H9 (cell line): ENCODE results near the gene ITLN1. TPM values are rescaled to one million over a fixed set of nuclear protein-coding genes. Genes with fewer than 3 reads are reported as not detected.

Experiments
- DNase-seq: peaks from one replicate; pipeline ENCODE4 v3.0.0-alpha.2; 2017
- H2AFZ ChIP-seq: one replicate; pipeline ENCODE4 v1.6.1; 2013; ENCODE audit warnings: mild to moderate bottlenecking, low read length, control low read depth, moderate library complexity
- H2AK5ac ChIP-seq: 2 replicates; pipeline ENCODE4 v1.6.1; 2013; ENCODE audit warnings: low read length, control low read depth, mixed read lengths; ENCODE audit not compliant: insufficient read length
- H2BK120ac ChIP-seq: one replicate; pipeline ENCODE4 v1.6.1; 2013; ENCODE audit warnings: low read depth, mild to moderate bottlenecking, low read length, control low read depth, inconsistent platforms; ENCODE audit not compliant: poor library complexity, severe bottlenecking
- H2BK12ac ChIP-seq: 2 replicates; pipeline ENCODE4 v1.6.1; 2013; ENCODE audit warnings: low read length, control low read depth, mixed read lengths, low read depth; ENCODE audit not compliant: insufficient read length
- H2BK15ac ChIP-seq: 2 replicates; pipeline ENCODE4 v1.6.1; 2013; ENCODE audit warnings: low read depth, low read length, control low read depth
- H2BK20ac ChIP-seq: one replicate; pipeline ENCODE4 v1.6.1; 2013; ENCODE audit warnings: low read depth, mild to moderate bottlenecking, low read length, control low read depth, inconsistent platforms; ENCODE audit not compliant: poor library complexity, severe bottlenecking
- H2BK5ac ChIP-seq: 2 replicates; pipeline ENCODE4 v1.6.1; 2013; ENCODE audit warnings: low read length, control low read depth, mixed read lengths; ENCODE audit not compliant: insufficient read length
- H3K14ac ChIP-seq: 2 replicates; pipeline ENCODE4 v1.6.1; 2013; ENCODE audit warnings: low read length, control low read depth; ENCODE audit not compliant: insufficient read depth
- H3K18ac ChIP-seq: 2 replicates; pipeline ENCODE4 v1.6.1; 2013; ENCODE audit warnings: low read depth, mild to moderate bottlenecking, mixed read lengths, low read length, control low read depth; ENCODE audit not compliant: insufficient read length
- H3K23ac ChIP-seq: 2 replicates; pipeline ENCODE4 v1.6.1; 2013; ENCODE audit warnings: low read length, control low read depth, mixed read lengths, low read depth; ENCODE audit not compliant: insufficient read length
- H3K23me2 ChIP-seq: 2 replicates; pipeline ENCODE4 v1.6.1; 2013; ENCODE audit warnings: low read depth, mild to moderate bottlenecking, mixed read lengths, low read length, control low read depth; ENCODE audit not compliant: insufficient read length, poor library complexity, severe bottlenecking
- H3K27ac ChIP-seq: 2 replicates; pipeline ENCODE4 v1.5.1; 2013; ENCODE audit warnings: low read length, control low read depth, mixed read lengths, low read depth; ENCODE audit not compliant: insufficient read length
- H3K27me3 ChIP-seq: 2 replicates; pipeline ENCODE4 v1.6.1; 2013; ENCODE audit warnings: low read length, control low read depth, inconsistent platforms; ENCODE audit not compliant: insufficient read depth
- H3K4ac ChIP-seq: 2 replicates; pipeline ENCODE4 v1.6.1; 2013; ENCODE audit warnings: low read depth, mild to moderate bottlenecking, control low read depth, inconsistent platforms, low read length, moderate library complexity
- H3K4me1 ChIP-seq: 2 replicates; pipeline ENCODE4 v1.6.1; 2013; ENCODE audit warnings: low read length, control low read depth, inconsistent platforms; ENCODE audit not compliant: insufficient read depth
- H3K4me2 ChIP-seq: 2 replicates; pipeline ENCODE4 v1.6.1; 2013; ENCODE audit warnings: low read length, control low read depth, mixed read lengths; ENCODE audit not compliant: insufficient read length, insufficient read depth
- H3K56ac ChIP-seq: 2 replicates; pipeline ENCODE4 v1.6.1; 2013; ENCODE audit warnings: low read depth, mild to moderate bottlenecking, mixed read lengths, low read length, control low read depth; ENCODE audit not compliant: insufficient read length
- H3K79me1 ChIP-seq: 2 replicates; pipeline ENCODE4 v1.6.1; 2013; ENCODE audit warnings: low read depth, mild to moderate bottlenecking, moderate library complexity, low read length, control low read depth, inconsistent platforms; ENCODE audit not compliant: insufficient read depth, poor library complexity, severe bottlenecking
- H3K79me2 ChIP-seq: 2 replicates; pipeline ENCODE4 v1.6.1; 2013; ENCODE audit warnings: low read length, control low read depth, inconsistent platforms; ENCODE audit not compliant: insufficient read depth
- H3K9ac ChIP-seq: 2 replicates; pipeline ENCODE4 v1.6.1; 2013; ENCODE audit warnings: low read length, control low read depth, mixed read lengths; ENCODE audit not compliant: insufficient read length; ENCODE audit errors: extremely low read depth
- H3K9me3 ChIP-seq: one replicate; pipeline ENCODE4 v1.6.1; 2013; ENCODE audit warnings: low read depth, low read length, inconsistent platforms; ENCODE audit not compliant: control insufficient read depth
- H3T11ph ChIP-seq: one replicate; pipeline ENCODE4 v1.6.1; 2013; ENCODE audit warnings: mild to moderate bottlenecking, low read length, control low read depth, inconsistent platforms
- H4K20me1 ChIP-seq: one replicate; pipeline ENCODE4 v1.6.1; 2013; ENCODE audit not compliant: control insufficient read depth, insufficient read length, insufficient read depth
- H4K5ac ChIP-seq: 2 replicates; pipeline ENCODE4 v1.6.1; 2013; ENCODE audit warnings: low read depth, mild to moderate bottlenecking, mixed read lengths, low read length, control low read depth; ENCODE audit not compliant: insufficient read length
- H4K8ac ChIP-seq: replicated peaks from 2 replicates; pipeline ENCODE4 v1.6.1; 2013; ENCODE audit warnings: low read length, control low read depth, mixed read lengths, low read depth; ENCODE audit not compliant: insufficient read length
- H4K91ac ChIP-seq: 2 replicates; pipeline ENCODE4 v1.6.1; 2013; ENCODE audit warnings: low read depth, mild to moderate bottlenecking, moderate library complexity, mixed read lengths, low read length, control low read depth; ENCODE audit not compliant: insufficient read length
- H3K27ac Mint-ChIP-seq, 3 experiments: 2 replicates in 2 of 3; 3 replicates in 1 of 3; pipeline ENCODE4 v1.8.0; 2020 to 2021; ENCODE audit warnings: mixed read lengths in 3 of 3, mild to moderate bottlenecking in 1 of 3, moderate library complexity in 1 of 3
- H3K27me3 Mint-ChIP-seq: 2 replicates; pipeline ENCODE4 v1.8.0; 2021; ENCODE audit warnings: low read depth, mild to moderate bottlenecking, moderate library complexity, mixed read lengths
- H3K36me3 Mint-ChIP-seq, 3 experiments: 2 replicates in 2 of 3; 3 replicates in 1 of 3; pipeline ENCODE4 v1.8.0; 2020 to 2021; ENCODE audit warnings: low read depth in 3 of 3, mixed read lengths in 3 of 3; ENCODE audit not compliant: insufficient read depth in 1 of 3
- H3K4me1 Mint-ChIP-seq, 2 experiments: 2 replicates each; pipeline ENCODE4 v1.8.0; 2020; ENCODE audit warnings: mixed read lengths in 2 of 2
- H3K4me3 Mint-ChIP-seq, 2 experiments: 2 replicates in 1 of 2; 3 replicates in 1 of 2; pipeline ENCODE4 v1.8.0; 2020 to 2021; ENCODE audit warnings: mild to moderate bottlenecking in 2 of 2, mixed read lengths in 2 of 2, moderate library complexity in 1 of 2
- H3K9me3 Mint-ChIP-seq, 2 experiments: 2 replicates in 1 of 2; 3 replicates in 1 of 2; pipeline ENCODE4 v1.8.0; 2020; ENCODE audit warnings: mild to moderate bottlenecking in 2 of 2, mixed read lengths in 2 of 2, moderate library complexity in 1 of 2
- CTCF ChIP-seq: fragments of 200-600 bp; sonication (generic); conservative IDR thresholded peaks from 3 replicates; pipeline ENCODE4 v1.8.0; 2021; ENCODE audit warnings: antibody characterized with exemption, mild to moderate bottlenecking
- WGBS: extraction: QIAGEN DNeasy Blood & Tissue Kit; methylation state at CpG from one replicate; pipeline ENCODE4 v1.1.7; 2013; ENCODE audit warnings: missing lambda C conversion rate, low lambda C conversion rate, mixed read lengths; ENCODE audit not compliant: insufficient read length; ENCODE audit errors: extremely low coverage; 5-methylcytosine and 5-hydroxymethylcytosine counted together
- total RNA-seq: library from RNA; stranded (reverse); gene quantifications from 2 replicates; pipeline ENCODE4 v1.2.1, GENCODE V29; 2021

The ITLN1 gene
- total RNA-seq, 1 experiment from 2014 or later: not detected

DNA sequence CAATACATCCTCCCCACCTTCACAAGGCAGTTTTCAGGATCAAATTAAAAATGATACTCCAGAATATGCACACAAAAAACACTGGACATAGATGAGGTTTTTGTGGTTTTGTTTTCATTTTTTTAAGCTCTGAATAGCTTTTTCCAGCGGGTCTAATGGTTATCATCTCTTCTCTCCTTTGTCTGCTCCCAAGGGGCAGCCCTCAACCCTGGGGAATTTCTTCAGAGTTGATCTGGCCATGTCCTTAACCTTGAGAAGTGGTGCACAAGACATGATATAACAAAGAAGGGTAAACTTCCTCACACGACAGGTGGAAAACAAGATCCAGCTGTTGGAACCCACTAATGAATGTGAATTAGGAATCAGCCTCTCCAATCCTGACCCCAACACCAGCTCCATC lies 20.8 kb downstream of the ITLN1 start:
- Histone ChIP-seq H2AFZ (no peak overlapping the region), H3K79me1 (no peaks in the 10 kb centered on the region), H3K27ac (no peak overlapping the region), H3K4ac (no peak overlapping the region), H3K18ac (no peak overlapping the region), H3T11ph (no peak overlapping the region), H3K27me3 (no peaks in the 10 kb centered on the region), H2BK12ac (no peak overlapping the region), H4K20me1 (no peaks in the 10 kb centered on the region), H2BK20ac (no peak overlapping the region), H2AK5ac (no peak overlapping the region), H4K5ac (no peak overlapping the region), H3K4me1 (no peaks in the 10 kb centered on the region), H3K56ac (no peak overlapping the region), H3K23me2 (no peaks in the 10 kb centered on the region), H3K9ac (no peak overlapping the region), H3K14ac (no peak overlapping the region), H3K79me2 (no peaks in the 10 kb centered on the region), H4K8ac (no peak overlapping the region), H3K9me3 (no peaks in the 10 kb centered on the region), H2BK15ac (no peak overlapping the region), H3K4me2 (no peak overlapping the region), H2BK5ac (no peak overlapping the region), H2BK120ac (no peak overlapping the region), H4K91ac (no peak overlapping the region), H3K23ac (no peak overlapping the region)
- TF ChIP-seq CTCF: no peak
- WGBS: no CpG with 5 or more reads among the region's 2 CpGs
- H3K4me1 Mint-ChIP-seq: 0 out of 4 replicates have a peak, but pooled peaks cover 0 to 3% of the 10 kb centered on the region in 2 experiments
- no peak overlapping the region for H3K4me3 Mint-ChIP-seq
- peaks cover 2% of the 10 kb centered on the region; the same call in 1 of the 2 replicates for H3K27me3 Mint-ChIP-seq
- H3K9me3 Mint-ChIP-seq: no peaks in the 10 kb centered on the region
- H3K36me3 Mint-ChIP-seq: no peaks in the 10 kb centered on the region
- no peak for DNase-seq
- H3K27ac Mint-ChIP-seq: no peak overlapping the region
